K562 (cell line): Measurements from ENCODE around the gene CSNK1D. TPM values are rescaled to one million over a fixed set of nuclear protein-coding genes. Genes with fewer than 3 reads are reported as not detected.

Experiments
- CBFA2T3 ChIP-seq: fragments of 450-650 bp; IDR thresholded peaks from 2 replicates; pipeline ENCODE4 v1.6.1; 2017
- CREB3L1 ChIP-seq: fragments of 450-650 bp; IDR thresholded peaks from 2 replicates; pipeline ENCODE4 v1.6.1; 2014; ENCODE audit warnings: low read depth, mild to moderate bottlenecking, moderate library complexity, borderline replicate concordance
- ELF2 ChIP-seq: fragments of 250-450 bp; sonication (Bioruptor Pico); IDR thresholded peaks from 2 replicates; pipeline ENCODE4 v1.5.0; 2021; ENCODE audit warnings: mild to moderate bottlenecking
- FOSL1 ChIP-seq: fragments of 200-800 bp; sonication (Bioruptor generic); conservative IDR thresholded peaks from 2 replicates; pipeline ENCODE4 v1.6.1; 2016; ENCODE audit warnings: missing genetic modification characterization, missing compliant biosample characterization
- GTF2E2 ChIP-seq: fragments of 200-800 bp; sonication (Bioruptor generic); IDR thresholded peaks from 2 replicates; pipeline ENCODE4 v1.6.1; 2016; ENCODE audit warnings: missing genetic modification characterization, missing compliant biosample characterization
- HDAC2 ChIP-seq: fragments of 450-650 bp; IDR thresholded peaks from 2 replicates; pipeline ENCODE4 v1.6.1; 2016; ENCODE audit warnings: mild to moderate bottlenecking
- HDAC6 ChIP-seq: IDR thresholded peaks from 2 replicates; pipeline ENCODE4 v1.6.1; 2012; ENCODE audit warnings: low read depth, mild to moderate bottlenecking, control low read depth, inconsistent platforms, low read length, moderate library complexity
- HEY1 ChIP-seq: fragments of 250-450 bp; sonication (Bioruptor Pico); IDR thresholded peaks from 2 replicates; pipeline ENCODE4 v1.5.0; 2020; ENCODE audit warnings: mild to moderate bottlenecking, moderate library complexity, borderline replicate concordance
- KAT2B ChIP-seq: IDR thresholded peaks from one replicate; pipeline ENCODE4 v1.6.1; 2012; ENCODE audit warnings: low read depth, mild to moderate bottlenecking, control low read depth, inconsistent platforms, low read length, moderate library complexity
- MTA3 ChIP-seq: fragments of 450-650 bp; formaldehyde crosslinking; IDR thresholded peaks from 2 replicates; pipeline ENCODE4 v1.6.1; 2017; ENCODE audit warnings: mild to moderate bottlenecking, borderline replicate concordance
- PYGO2 ChIP-seq: fragments of 450-650 bp; IDR thresholded peaks from 2 replicates; pipeline ENCODE4 v1.6.1; 2016; ENCODE audit warnings: mild to moderate bottlenecking, missing genetic modification characterization, moderate library complexity, missing compliant biosample characterization
- RBM15 ChIP-seq: fragments of 200-400 bp; formaldehyde crosslinking; IDR thresholded peaks from 2 replicates; pipeline ENCODE4 v1.6.1; 2018; ENCODE audit warnings: mild to moderate bottlenecking, low read length, moderate library complexity; ENCODE audit not compliant: insufficient read depth
- SRSF9 ChIP-seq: fragments of 200-400 bp; formaldehyde crosslinking; IDR thresholded peaks from 2 replicates; pipeline ENCODE4 v1.6.1; 2017; ENCODE audit warnings: low read depth, low read length, borderline replicate concordance
- TBP ChIP-seq: optimal IDR thresholded peaks from 2 replicates; pipeline ENCODE3; 2011; ENCODE audit warnings: low read depth, low read length, improper control_type of control experiment
- THAP7 ChIP-seq: fragments of 250-450 bp; sonication (Bioruptor Pico); IDR thresholded peaks from 2 replicates; pipeline ENCODE4 v1.5.0; 2021
- THRB ChIP-seq: fragments of 450-650 bp; formaldehyde crosslinking; conservative IDR thresholded peaks from 2 replicates; pipeline ENCODE4 v1.4.0; 2022; ENCODE audit warnings: mild to moderate bottlenecking, missing genetic modification characterization
- ZBTB33 ChIP-seq: sonication (generic); formaldehyde crosslinking; IDR thresholded peaks from 2 replicates; pipeline ENCODE4 v1.8.1; 2023; ENCODE audit warnings: mild to moderate bottlenecking, missing genetic modification reagents
- ZBTB43 ChIP-seq: sonication (generic); formaldehyde crosslinking; IDR thresholded peaks from 2 replicates; pipeline ENCODE4 v1.8.0; 2023; ENCODE audit warnings: mild to moderate bottlenecking, missing genetic modification reagents
- ZKSCAN1 ChIP-seq: fragments of 150-350 bp; IDR thresholded peaks from 2 replicates; pipeline ENCODE4 v1.6.1; 2016; ENCODE audit warnings: low read depth, low read length
- ZNF232 ChIP-seq: sonication (generic); formaldehyde crosslinking; IDR thresholded peaks from 2 replicates; pipeline ENCODE4 v1.8.0; 2022; ENCODE audit warnings: mild to moderate bottlenecking, missing genetic modification reagents
- ZNF384 ChIP-seq: IDR thresholded peaks from 2 replicates; pipeline ENCODE4 v1.6.1; 2012; ENCODE audit warnings: low read depth, low read length, improper control_type of control experiment
- polyA plus RNA-seq, 8 experiments: library from polyadenylated mRNA; depleted of rRNA in 4 of 8; stranded (reverse) in 5 of 8; unstranded in 3 of 8; fragments of >200 nt; fragmentation: Nextera tagmentation in 2 of 8; fragmentation: Illumina TruSeq in 1 of 8; extraction: Ambion mirVana in 2 of 8; extraction: Trizol in 1 of 8; gene quantifications; 2 replicates each; pipeline versions ENCODE4 v1.2.1 to v1.2.3, GENCODE V29; 2011 to 2014; ENCODE audit warnings: inconsistent platforms in 1 of 8, missing spikeins in 1 of 8
- total RNA-seq, 7 experiments: library from RNA; depleted of rRNA in 6 of 7; stranded (reverse); fragments of >200 nt in 6 of 7; fragmentation: Illumina TruSeq in 2 of 7; extraction: Trizol in 2 of 7; gene quantifications; 2 replicates each; pipeline versions ENCODE4 v1.2.1 to v1.2.3, GENCODE V29; 2011 to 2021; ENCODE audit warnings: low replicate concordance in 1 of 7

Gene CSNK1D
- total and polyA plus RNA-seq, 9 of the 15 experiments (the other 6 are each of a cell fraction or from before 2014, with no cell fraction given): 6.5 to 133 (median 41.3) TPM

GRCh38 chr17:82230609-82231311 lies 42.7 kb downstream of the CSNK1D start (continued):
- TF ChIP-seq ZBTB33 (CRISPR knock-in tag) (peak; percentile 83), HDAC6 (no peak), SRSF9 (no peak), PYGO2 (tag) (no peak), GTF2E2 (tag) (no peak), FOSL1 (tag) (peak; percentile 31; the same call in 1 of the 2 replicates), MTA3 (peak; percentile 88), ELF2 (CRISPR knock-in tag) (0 out of 2 replicates have a peak, but pooled peaks have one; percentile 12), THAP7 (CRISPR knock-in tag) (no peak), HDAC2 (no peak; the same call in 1 of the 2 replicates), HEY1 (CRISPR knock-in tag) (no peak), KAT2B (no peak), CBFA2T3 (no peak), RBM15 (no peak), ZKSCAN1 (peak; percentile 96), ZBTB43 (CRISPR knock-in tag) (no peak), ZNF384 (no peak), ZNF232 (CRISPR knock-in tag) (no peak), THRB (CRISPR knock-in tag) (no peak), CREB3L1 (peak; percentile 51; the same call in 1 of the 2 replicates), TBP (no peak)
